ENCODE measurements around the gene UBE2O. TPM values are rescaled to one million over a fixed set of nuclear protein-coding genes. Genes with fewer than 3 reads are reported as not detected.

Gene UBE2O
- total and polyA plus RNA-seq, 2 donors (not counting 3 experiments of a cell fraction or from before 2014, with no cell fraction given) = 13.9 to 34.1 TPM

DNA sequence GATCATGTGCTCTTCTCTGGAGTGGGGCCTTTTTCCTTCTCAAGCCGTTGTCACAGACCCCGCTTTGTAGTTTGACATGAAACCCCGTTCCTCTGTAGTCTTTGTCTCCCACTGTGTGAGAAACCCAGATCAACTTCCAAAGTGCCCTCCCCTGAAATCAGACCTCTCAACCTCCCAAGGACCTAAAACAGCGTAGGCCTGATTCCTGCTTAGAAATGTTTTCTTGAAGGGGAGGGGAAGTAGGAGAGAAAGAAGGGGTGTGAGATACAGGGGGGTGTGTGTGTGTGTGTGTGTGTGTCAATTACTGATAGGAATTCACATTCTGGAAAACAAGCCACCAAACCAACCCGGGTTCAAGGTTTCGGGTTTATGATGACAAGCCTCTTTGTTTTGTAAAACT, 1.4 kb downstream of the UBE2O start:
- no peak for FAIRE-seq
- Histone ChIP-seq H3K79me2 (ENCODE audit: control insufficient read depth, insufficient read depth, low read length) (peaks cover 50% of the 10 kb centered on the region), H3K4me3 (replicated peaks in 1 of 3; ENCODE audit: insufficient read depth in 1 of 3, low read depth in 1 of 3, low read length in 3 of 3) (peak overlapping the region in 1 of 3 experiments; percentile 43), H3K4me2 (ENCODE audit: insufficient read depth, low read length) (peak overlapping the region; percentile 81), H3K27me3 (ENCODE audit: control insufficient read depth in 2 of 2, insufficient read depth in 2 of 2, low read length in 2 of 2) (no peaks in the 10 kb centered on the region), H3K36me3 (ENCODE audit: control insufficient read depth in 2 of 2, extremely low read depth in 1 of 2, insufficient read depth in 2 of 2, low read length in 2 of 2) (no peaks in the 10 kb centered on the region), H3K9me1 (replicated peaks; ENCODE audit: control insufficient read depth, extremely low read depth, insufficient read depth, low read length) (no peaks in the 10 kb centered on the region), H3K9me3 (replicated peaks; ENCODE audit: control insufficient read depth, insufficient read depth, low read length) (no peaks in the 10 kb centered on the region), H3K4me1 (ENCODE audit: control insufficient read depth, extremely low read depth, insufficient read depth, low read length) (peaks cover 20% of the 10 kb centered on the region), H3K9ac (replicated peaks; ENCODE audit: extremely low read depth, insufficient read depth, low read length) (no peak overlapping the region), H3K27ac (ENCODE audit: insufficient read depth, low read depth, low read length) (no peak overlapping the region), H2AFZ (ENCODE audit: low read depth, low read length) (no peak overlapping the region), H4K20me1 (replicated peaks; ENCODE audit: control insufficient read depth, extremely low read depth, insufficient read depth, low read length) (no peaks in the 10 kb centered on the region)
- CTCF ChIA-PET = interaction anchor here (0.7 to 9.3 kb wide), 4 partner anchors 24 to 67 kb away, joined by 3 to 319 read pairs (median 4); no protein-coding TSS in a partner anchor
- DNase-seq (ENCODE audit: low read depth, low spot score) = no peak
- TF ChIP-seq, protein P1, sequence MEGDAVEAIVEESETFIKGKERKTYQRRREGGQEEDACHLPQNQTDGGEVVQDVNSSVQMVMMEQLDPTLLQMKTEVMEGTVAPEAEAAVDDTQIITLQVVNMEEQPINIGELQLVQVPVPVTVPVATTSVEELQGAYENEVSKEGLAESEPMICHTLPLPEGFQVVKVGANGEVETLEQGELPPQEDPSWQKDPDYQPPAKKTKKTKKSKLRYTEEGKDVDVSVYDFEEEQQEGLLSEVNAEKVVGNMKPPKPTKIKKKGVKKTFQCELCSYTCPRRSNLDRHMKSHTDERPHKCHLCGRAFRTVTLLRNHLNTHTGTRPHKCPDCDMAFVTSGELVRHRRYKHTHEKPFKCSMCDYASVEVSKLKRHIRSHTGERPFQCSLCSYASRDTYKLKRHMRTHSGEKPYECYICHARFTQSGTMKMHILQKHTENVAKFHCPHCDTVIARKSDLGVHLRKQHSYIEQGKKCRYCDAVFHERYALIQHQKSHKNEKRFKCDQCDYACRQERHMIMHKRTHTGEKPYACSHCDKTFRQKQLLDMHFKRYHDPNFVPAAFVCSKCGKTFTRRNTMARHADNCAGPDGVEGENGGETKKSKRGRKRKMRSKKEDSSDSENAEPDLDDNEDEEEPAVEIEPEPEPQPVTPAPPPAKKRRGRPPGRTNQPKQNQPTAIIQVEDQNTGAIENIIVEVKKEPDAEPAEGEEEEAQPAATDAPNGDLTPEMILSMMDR (IDR thresholded peaks at IDR 0.05; ENCODE audit: extremely low read depth in 1 of 2, insufficient read depth in 1 of 2, low read depth in 1 of 2, low read length in 2 of 2) = no peak
- no peak for TF ChIP-seq POLR2A (IDR thresholded peaks at IDR 0.05; ENCODE audit: low read depth, low read length)
- no peak for TF ChIP-seq JUN (IDR thresholded peaks at IDR 0.05; ENCODE audit: borderline replicate concordance, insufficient read depth, insufficient read length, low read depth)
- TF ChIP-seq GATA2 (IDR thresholded peaks at IDR 0.05; ENCODE audit: insufficient read depth, insufficient read length, low read depth, low read length) = no peak
- no peak for TF ChIP-seq MYC (IDR thresholded peaks at IDR 0.05; ENCODE audit: low read depth, low read length)
- TF ChIP-seq, protein P2, sequence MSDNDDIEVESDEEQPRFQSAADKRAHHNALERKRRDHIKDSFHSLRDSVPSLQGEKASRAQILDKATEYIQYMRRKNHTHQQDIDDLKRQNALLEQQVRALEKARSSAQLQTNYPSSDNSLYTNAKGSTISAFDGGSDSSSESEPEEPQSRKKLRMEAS (IDR thresholded peaks at IDR 0.05; ENCODE audit: insufficient read depth, insufficient read length) = no peak
- no peak for TF ChIP-seq FOS (IDR thresholded peaks at IDR 0.05; ENCODE audit: borderline replicate concordance, insufficient read depth, low read length)
- TF ChIP-seq EZH2 (IDR thresholded peaks at IDR 0.05; ENCODE audit: borderline replicate concordance, low read depth, low read length, severe bottlenecking) = no peak
- TF ChIP-seq POLR2AphosphoS5 (IDR thresholded peaks at IDR 0.05; ENCODE audit: insufficient read depth, low read depth, low read length) = no peak
- dilution Hi-C loops (cut with MboI; ENCODE audit: extremely low pct_ligation_motif_present, low sequenced_read_pairs) (no loop called here), intact Hi-C loops (cut with micrococcal nuclease) (no loop called here)
- TSS peak; percentile 42 for BruUV-seq (replicated peaks)
- POLR2A ChIA-PET = no interaction called here
